GM13976 (cell line): ENCODE data around the gene TMEM132D.

Experiments
- DNase-seq: peaks from one replicate; pipeline ENCODE4 v3.0.0; 2012; ENCODE audit warnings: low spot score
- CTCF ChIP-seq: IDR thresholded peaks from 2 replicates; pipeline ENCODE4 v1.5.1; 2012; ENCODE audit warnings: borderline replicate concordance, mild to moderate bottlenecking; ENCODE audit not compliant: insufficient read depth; ENCODE audit errors: extremely low read depth, missing control alignments, control extremely low read depth
- in situ Hi-C: fragments of 300-500 bp; cut with MboI; formaldehyde crosslinking; loops from one replicate; pipeline ENCODE4 v1.12.0; 2022; ENCODE audit warnings: low sequenced_read_pairs, mixed read lengths, inconsistent platforms; ENCODE audit not compliant: unreplicated experiment

TMEM132D gene

GRCh38 chr12:129844662-129845220 lies 59.1 kb downstream of the TMEM132D start:
- DNase-seq: no peak
- TF ChIP-seq CTCF: no peak
- in situ Hi-C loops: no loop called here

- in situ Hi-C loops: no loop called here
- no peak for TF ChIP-seq CTCF
- no peak for DNase-seq
These were observed 62.6 kb downstream of the TMEM132D start for GRCh38 chr12:129841251-129841650.

GRCh38 chr12:129840145-129840884 lies 63.5 kb downstream of the TMEM132D start:
- in situ Hi-C loops: no loop called here
- no peak for TF ChIP-seq CTCF
- DNase-seq: no peak

GRCh38 chr12:129839679-129840078 lies 64.1 kb downstream of the TMEM132D start:
- no peak for TF ChIP-seq CTCF
- in situ Hi-C loops: no loop called here
- no peak for DNase-seq

GRCh38 chr12:129831294-129831693 lies 72.5 kb downstream of the TMEM132D start:
- TF ChIP-seq CTCF: no peak
- DNase-seq: no peak
- in situ Hi-C loops: no loop called here

- no peak for TF ChIP-seq CTCF
- in situ Hi-C loops: no loop called here
- no peak for DNase-seq
These were observed 73.0 kb downstream of the TMEM132D start for GRCh38 chr12:129830796-129831195.

GRCh38 chr12:129827866-129828384 lies 75.9 kb downstream of the TMEM132D start:
- DNase-seq: no peak
- in situ Hi-C loops: no loop called here
- no peak for TF ChIP-seq CTCF
